ENCODE results near the gene PSMG2.
"Not testable (repeated sequence)": the region's sequence is repeated elsewhere in the genome, so short reads cannot be mapped to it uniquely, and the experiment has no call there.

PSMG2 gene

DNA sequence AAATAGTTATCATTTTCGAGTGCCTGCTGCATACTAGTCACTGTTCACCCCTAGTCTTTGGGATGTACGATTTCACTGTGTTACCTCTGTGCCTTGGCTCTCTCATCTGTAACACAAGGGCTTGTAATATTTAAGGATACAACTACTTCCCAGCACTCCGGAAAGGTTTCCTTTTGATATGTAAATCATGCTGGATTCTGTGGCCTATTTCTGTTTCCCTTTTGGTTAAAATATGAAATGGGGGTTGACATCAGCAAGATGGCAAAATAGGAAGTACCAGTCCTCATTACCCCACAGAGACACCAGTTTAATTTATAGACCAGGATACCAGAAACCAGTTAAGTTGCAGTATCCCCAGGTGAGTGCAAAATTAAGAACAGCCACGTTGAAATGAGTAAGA lies 23.5 kb downstream of the PSMG2 start:
- peak; percentile 58 for DNase-seq

DNA sequence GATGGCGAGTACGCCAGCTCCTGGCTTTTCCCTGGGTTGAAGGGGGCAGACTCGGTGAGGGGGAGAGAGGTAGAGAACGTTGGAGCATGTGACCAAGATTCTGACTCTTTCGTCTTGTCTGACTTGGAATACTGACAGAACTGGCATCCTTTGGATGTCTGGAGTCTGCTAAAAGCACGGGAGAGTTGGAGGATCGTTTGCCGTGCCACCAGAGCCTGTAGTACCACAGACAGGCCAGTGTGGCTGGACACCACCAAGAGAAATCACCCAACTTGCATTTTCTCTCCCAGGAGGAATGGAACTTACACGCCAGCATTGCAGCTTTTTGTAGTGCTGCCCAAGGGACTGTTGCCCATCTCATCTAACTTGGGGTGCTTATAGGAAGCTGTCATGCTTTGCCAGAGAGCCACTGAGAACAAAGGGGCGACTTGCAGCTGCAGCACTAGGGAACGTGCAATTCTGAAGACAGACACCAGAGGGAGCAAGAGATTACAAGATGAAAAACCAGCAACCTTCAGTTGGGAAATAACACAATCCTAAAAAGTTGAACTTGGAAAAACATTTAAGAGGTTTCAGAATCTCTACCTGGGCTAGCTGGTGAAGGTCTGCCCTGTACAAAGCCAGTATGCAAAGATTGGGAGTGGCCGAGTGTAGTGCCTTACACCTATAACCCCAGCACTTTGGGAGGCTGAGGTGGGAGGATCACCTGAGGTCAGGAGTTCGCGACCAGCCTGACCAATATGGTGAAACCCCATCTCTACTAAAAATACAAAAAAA lies 24.1 kb downstream of the PSMG2 start:
- peak; percentile 81 for DNase-seq

DNA sequence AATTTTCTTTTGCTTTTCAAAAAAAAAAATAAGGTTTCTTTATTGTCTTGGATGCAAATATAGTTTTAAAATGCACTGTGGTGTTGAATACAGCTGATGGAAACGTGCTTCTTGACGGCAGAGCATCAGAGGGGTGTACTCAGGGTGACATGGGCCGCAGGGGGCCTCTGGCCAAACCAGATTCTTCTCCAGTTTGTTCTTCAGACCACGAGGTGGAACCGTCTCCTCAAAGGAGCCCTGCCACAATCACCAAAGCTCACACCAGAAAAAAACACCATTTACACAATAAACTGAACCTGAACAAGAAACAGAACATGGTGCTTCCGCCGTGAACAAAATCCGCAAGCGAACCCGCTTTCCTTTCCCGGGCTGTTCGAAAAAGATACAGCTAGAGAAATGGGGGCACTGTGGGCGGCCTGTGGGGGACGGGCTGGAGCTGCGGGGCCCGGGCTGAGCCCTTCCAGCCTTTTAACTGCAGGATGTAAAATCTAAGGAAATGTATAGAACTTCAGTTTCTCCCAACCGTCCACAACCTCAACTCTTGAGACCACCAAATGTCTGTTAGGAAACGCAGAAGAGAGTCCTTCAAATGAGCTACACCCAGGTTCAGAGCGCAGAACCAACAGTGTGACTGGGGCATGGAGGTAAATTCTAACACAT lies 34.5 kb downstream of the PSMG2 start:
- no peak for DNase-seq

DNA sequence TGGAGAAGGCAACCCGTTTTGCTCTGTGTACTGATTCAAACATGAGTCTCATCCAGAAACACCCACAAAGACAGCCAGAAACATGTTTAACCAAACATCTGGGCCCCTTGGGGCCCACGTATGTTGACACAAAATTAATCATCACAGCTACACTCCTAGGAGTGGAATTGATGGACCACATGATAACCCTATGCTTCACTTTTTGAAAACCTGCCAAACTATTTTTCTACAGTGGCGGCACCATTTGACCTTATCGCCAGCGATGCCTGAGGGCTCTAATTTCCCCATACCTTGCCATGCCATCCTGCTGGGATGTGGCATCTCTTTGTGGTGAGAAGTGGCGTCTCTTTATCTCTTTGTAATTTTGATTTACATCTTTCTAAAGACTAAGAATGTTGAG lies 38.5 kb downstream of the PSMG2 start:
- DNase-seq = no peak

DNA sequence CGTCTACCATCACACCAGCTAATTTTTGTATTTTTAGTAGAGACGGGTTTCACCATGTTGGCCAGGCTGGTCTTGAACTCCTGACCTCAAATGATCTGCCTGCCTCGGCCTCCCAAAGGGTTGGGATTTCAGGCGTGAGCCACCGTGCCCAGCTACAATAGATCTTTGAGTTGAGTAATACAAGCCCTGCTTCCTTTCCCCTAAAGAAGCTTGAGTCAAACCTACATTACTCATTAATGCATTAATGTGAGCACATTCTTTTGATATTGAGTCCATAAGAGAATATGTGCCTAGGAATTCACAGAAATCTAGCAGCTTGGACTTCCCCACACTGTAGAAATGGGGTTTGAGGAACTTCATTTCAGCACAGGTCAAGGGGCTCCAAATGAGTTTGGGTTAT lies 39.6 kb downstream of the PSMG2 start:
- peak; percentile 43 for DNase-seq

DNA sequence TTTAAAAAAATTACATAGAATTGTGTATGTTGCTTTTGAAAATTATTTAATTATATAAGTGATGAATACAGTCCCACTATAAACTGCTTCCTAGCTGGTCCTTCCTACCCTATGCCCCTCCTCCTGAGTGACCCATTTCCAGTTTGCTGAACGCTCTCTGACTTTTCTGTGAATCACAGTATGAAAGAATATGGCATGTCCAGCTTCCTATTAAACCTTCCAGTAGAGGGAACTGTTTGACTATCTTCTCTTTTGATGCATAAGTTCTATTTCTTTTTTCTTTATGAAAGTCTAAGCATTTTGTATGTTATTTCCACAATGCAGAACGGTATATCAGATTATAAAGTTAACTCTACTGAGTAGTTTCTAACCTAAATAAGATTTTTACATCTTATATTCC lies 41.3 kb downstream of the PSMG2 start:
- peak; percentile 77 for DNase-seq

DNA sequence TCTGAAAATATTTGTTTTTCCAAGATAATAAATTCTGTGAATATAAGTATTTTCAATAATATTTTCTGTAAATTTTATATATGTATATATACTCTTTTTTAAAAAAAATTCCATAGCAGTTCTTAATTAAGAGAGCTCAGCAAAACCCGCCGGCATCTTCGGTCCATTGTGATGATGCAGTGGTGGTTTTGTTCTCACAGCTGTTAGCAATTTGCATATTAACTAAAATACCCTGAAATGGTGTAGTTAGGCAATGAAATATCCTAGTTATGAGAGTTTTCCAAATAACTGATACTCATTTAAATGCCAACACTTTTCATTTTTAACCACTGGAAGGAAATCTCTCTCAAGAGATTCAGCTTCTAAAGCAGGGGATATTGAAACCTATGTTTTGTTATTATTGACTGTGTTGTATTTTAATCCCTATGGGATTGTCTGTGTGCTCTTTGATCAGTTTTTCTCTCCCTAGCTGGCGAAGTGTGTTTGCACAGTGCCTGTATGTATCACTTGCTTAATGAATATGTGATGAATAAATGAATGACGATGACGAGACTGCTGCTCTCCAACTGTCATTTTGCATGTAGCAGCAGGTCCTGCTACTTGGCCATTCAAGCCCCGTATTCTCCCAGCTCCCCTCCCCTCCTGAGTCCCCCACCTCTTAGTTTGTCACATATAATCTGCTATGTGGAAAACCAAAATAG lies 42.4 kb downstream of the PSMG2 start:
- DNase-seq = no peak

DNA sequence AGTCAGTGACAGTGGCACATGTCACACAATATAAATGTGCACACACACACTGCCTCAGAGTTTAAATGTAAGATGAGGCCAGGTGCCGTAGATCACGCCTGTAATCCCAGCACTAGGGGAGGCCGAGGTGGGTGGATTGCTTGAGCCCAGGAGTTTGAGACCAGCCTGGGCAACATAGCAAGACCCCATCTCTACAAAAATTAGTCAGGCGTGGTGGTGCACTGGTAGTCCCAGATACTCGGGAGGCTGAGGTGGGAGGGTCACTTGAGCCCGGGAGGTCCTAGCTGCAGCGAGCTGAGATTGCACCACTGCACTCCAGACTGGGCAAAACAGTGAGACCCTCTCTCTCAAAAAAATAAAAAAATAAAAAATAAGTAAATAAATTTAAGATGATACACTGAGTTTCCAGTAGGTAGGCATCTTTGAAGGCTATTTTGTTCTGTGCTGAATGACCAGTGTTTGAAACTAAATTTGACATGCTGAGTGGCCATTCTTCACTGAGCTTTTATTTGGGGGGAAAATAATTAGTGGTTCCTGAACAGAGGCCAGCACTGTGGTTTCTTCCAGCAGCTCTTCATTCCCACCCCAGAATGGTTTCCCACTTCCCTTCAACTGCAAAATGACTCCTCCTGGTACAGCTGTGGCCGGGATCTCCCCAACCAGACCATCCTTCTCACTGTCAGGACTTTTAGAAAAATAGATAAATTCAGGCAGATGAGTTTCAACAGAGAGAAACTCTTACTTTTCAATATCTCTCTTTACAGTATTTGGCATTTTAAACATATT lies 44.9 kb downstream of the PSMG2 start:
- no peak for DNase-seq

DNA sequence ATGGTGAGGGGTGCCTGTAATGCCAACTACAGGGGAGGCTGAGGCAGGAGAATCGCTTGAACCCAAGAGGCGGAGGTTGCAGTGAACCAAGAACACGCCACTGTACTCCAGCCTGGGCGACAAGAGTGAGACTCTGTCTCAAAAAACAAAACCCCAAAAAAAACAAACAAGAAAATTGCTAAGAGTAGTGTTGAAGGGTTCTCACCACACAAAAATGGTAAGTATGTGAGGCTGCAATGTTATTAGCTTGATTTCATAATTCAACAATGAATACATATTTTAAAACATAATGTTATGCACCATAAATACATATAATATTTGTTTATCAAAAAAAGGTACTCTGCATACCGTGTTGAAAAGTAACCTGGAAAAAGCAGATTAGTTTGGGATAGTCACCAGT lies 45.8 kb downstream of the PSMG2 start:
- no peak for DNase-seq

DNA sequence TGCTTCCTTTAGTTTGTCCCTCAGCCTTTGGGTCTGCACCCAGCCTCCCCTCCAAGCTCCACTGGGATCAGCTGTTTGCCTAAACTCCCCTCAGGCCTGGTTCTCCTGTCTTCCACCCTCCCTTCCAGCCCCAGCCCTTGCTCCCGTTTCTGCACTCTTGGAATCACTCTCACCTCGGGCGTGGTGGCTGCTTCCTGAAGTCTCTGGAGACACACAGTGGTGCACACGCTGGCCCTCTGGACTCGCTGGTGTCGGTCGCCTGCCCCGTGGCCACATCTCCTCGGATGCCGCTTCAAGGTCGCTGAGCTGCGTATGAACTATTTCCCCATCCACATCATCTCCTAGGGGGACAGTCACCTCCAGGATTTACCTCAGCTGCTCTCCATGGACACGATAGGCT lies 46.3 kb downstream of the PSMG2 start:
- no peak for DNase-seq

DNA sequence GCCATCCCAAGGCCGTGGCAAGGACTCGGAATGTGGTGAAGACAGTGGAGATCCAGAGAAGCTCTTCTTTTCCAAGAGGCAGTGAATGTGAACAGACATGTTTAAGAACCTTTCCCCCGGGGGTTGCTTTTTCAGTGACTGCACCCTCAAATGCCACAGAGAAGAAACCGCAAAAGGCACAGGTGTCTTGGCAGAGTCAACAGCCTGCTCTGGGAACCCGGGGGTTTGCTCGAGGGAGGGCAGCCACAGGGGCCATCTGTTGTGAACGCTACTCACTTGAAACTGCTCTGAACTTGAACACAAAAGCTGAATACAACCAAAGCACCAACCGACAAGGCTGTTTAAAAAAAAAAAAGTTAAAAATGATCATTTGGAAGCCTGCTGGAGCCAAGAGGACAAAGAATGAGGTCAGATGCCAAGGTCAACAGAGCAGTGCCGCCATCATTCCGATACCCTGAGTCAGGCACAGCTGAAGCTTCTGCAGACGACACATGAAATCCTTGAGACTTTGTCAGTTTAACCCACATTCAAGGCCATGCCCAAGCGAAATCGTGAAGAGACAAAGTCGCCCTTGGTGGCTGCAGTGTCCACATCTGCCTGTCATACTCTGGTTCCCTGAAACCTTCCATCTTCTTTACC lies 47.4 kb downstream of the PSMG2 start:
- DNase-seq = no peak

DNA sequence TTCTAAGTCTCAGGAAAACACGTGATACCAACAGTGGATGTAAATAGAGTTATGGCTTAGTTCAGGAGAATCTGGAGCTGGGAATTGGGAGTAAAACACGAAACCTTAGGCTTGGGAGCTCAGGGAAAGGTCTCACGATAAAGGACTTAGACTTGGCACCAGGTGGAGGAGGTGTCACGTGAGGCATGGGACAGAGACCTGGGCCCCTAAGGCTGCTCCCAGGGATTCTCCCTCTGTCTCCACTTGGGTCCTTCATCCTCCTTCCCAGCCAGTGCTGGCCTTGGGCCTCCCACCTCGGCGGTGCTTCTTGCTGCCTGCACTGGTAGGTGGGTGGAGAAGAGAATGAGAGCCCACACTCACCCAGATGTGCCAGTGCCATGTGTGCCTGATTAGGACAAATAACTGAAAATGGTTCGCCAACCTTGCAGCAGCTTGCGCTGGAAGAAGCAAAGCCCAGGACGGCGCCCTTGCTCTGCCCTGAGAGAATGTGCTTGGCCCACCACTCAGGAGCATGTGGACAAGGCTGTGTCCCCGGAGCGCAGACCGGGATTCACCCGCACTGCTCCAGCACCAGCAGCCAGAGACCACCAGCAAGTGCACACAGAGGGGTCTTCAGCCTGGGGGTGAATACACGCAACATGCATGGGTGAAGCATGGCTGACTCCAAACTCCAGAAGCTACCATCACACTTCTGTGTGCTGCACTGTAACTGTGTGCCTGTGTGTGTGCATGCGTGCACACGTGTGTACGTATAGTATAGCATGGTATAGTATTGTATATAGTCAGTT lies 48.1 kb downstream of the PSMG2 start:
- DNase-seq = no peak

DNA sequence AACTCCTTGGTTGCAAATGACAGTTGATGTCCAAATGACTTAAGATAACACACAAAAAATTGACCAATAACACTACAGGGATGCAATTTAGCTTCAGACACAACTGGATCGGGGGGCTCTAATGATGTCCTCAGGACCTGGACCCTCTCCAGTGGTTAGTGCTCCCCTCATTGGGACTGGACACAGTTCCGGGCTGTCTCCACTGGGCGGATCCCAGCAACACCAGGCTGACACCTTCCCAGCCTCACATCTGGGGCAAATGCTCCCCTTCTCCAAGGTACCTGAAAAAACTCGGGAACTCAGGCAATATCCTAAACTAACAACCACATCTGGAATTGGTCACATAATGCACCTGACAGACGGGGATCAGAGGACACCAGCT lies 48.7 kb downstream of the PSMG2 start:
- no peak for DNase-seq

DNA sequence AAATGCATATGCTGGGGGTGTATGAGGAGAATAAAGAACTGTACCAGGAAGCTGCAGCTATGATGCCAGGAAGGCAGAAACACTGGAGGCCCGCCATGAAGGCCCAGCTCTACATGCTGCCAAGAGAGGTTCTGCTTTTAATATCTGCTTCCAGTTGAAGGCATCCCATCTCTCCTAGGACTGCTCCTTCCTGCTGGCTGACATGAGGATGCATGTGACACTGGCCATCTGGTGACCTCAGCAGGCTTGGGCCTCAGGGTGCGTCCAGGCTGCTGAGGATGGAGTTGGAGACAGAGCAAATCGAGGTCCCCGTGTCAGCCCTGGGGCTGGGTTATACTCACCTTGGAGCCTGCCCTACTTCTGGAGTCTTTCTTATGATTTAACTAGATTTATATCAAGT lies 49.0 kb downstream of the PSMG2 start:
- no peak for DNase-seq

DNA sequence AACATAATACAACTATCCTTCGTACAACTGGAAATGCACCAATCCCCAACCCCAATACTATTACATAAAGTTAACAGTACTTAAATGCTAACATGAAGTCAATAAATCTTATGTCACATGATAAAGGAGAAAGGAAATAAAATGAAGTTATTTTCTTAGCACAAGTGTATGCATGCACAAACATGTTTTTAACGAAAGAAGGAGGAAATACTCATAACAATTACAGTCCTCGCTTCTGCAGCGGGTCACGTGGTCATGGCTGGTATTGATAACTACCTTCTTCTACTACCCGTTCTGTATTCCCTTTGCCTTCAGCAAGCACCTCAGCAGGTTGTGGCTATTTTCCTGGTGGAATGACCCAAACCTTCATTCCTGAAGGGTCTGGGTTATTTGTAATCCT lies 51.7 kb downstream of the PSMG2 start:
- DNase-seq = no peak

DNA sequence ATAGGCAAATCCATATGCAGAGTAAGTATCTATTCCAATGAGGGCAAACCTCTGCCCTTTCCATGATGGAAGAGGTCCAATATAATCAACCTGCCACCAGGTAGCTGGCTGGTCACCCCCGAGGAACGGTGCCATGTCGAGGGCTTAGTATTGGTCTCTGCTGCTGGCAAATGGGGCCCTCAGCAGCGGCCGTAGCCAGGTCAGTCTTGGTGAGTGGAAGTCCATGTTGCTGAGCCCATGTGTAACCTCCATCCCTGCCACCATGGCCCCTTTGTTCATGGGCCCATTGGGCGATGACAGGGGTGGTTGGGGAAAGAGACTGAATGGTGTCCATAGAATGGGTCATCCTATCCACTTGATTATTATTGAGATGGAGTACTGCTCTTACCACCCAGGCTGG lies 52.8 kb downstream of the PSMG2 start:
- DNase-seq = not testable (repeated sequence)

DNA sequence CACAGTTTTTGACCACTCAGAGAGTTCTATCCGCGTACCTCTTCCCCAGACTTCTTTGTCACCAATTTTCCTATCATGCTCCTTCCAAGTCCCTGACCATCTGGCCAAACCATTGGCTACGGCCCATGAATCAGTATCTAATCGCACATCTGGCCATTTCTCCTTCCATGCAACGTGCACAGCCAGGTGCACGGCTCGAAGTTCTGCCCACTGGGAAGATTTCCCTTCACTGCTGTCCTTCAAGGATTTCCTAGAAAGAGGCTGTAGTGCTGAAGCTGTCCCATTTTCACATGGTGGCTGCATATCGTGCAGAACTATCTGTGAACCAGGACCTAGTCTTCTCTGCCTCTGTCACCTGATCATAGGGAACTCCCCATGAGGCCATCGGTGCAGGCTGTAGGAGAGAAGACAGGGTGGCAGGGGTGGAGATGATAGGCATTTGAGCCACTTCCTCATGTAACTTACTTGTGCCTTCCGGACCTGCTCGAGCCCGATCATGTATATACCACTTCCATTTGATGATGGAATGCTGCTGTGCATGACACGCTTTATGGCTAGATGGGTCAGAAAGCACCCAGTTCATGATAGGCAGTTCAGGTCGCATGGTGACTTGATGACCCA lies 53.9 kb downstream of the PSMG2 start:
- DNase-seq = not testable (repeated sequence)

DNA sequence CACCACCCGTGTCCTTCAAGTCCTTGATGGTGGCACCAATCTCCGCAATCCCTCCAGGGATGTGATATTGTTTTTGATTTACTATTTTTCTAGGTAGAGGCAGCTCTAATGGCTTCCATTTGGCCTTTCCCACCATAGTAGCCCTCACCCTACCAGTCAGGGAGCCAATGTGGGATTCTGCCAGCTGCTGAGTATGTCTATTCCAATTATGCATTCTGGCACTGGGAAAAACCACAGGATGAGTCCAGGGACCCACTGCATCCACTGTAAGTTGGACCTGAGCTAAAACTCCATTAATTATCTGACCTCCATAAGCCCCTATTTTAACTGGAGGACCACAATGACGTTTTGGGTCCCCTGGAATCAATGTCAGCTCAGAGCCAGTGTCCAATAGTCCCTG lies 55.7 kb downstream of the PSMG2 start:
- not testable (repeated sequence) for DNase-seq

DNA sequence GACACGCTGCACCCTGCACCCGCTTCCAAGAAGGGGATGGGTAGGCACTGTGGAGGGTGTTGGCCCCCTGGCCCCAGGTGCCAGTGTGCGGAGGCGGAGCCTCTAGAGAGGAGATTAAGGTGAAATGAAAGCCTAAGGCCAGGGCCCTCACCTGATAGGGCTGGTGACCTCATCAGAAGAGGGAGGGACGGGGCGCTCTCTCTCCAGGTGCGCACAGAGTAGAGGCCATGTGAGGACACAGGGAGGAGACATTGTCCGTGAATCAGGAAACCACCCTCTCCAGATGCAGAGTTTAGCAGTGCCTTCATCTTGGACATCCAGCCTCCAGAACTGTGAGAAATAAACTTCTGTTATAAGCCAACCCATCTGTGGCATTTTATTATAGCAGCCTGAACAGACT lies 62.3 kb downstream of the PSMG2 start:
- no peak for DNase-seq

DNA sequence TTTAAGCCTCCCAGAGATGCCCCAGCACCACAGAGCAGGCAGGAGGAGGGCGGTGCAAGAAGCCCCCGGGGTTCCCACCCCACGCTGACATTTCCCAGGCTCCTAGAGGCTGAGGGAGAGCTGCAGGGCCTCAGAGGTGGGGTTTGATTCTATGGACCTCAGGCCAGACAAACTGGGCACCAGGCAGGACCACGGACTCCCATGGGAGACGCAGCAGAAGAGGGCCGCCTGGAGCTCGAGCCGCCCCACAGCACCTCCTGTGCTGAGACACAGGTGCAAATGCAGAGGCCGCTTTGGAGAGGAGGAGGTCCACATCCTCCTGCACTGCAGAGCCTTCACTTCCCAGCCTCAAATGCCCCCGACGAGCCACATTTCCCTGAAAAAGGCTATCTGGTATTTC lies 62.7 kb downstream of the PSMG2 start:
- DNase-seq = no peak

DNA sequence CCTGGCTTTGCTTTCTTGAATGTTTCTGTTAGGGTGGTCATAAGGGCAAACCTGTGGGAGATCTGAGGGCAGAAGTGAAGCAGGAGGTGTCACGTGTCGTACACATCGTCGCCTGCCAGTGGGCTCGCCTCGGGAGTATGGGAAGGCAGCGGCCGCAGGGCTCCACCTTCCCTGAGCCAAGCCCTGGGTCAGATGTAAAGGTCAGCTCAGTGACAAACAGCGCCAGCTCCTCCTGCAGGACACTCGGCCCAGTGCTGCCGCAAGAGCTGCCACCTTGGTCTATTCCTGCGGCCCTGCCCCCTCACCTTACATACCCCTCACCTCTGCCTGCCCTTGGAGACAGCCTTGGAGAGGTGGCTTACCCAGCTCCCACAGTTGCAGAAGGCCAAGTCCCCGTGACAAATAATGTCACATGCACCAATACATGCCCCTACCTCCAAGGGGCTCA lies 64.2 kb downstream of the PSMG2 start:
- no peak for DNase-seq

All from suppressor macrophage treated with lipopolysaccharide for 4 hours (primary cell).